Mucosa of rectum (tissue), 2 donors: ENCODE results near the gene ZNF512.
A peak's percentile ranks its signal among the peaks of the same experiment; 100 is the strongest.
"Not testable (repeated sequence)": the region's sequence is repeated elsewhere in the genome, so short reads cannot be mapped to it uniquely, and the experiment has no call there.

Source experiments
- H3K27ac ChIP-seq, 2 donors: one replicate each; pipeline ENCODE4 v1.7.0; 2013; ENCODE audit warnings: inconsistent platforms in 2 of 2, low read depth in 2 of 2, low read length in 2 of 2
- H3K27me3 ChIP-seq, 2 donors: one replicate each; pipeline ENCODE4 v1.7.0; 2013; ENCODE audit warnings: low read length in 2 of 2; ENCODE audit not compliant: control insufficient read depth in 2 of 2, insufficient read depth in 2 of 2
- H3K36me3 ChIP-seq, 2 donors: one replicate each; pipeline ENCODE4 v1.7.0; 2013; ENCODE audit warnings: low read length in 2 of 2; ENCODE audit not compliant: control insufficient read depth in 2 of 2, insufficient read depth in 2 of 2
- H3K4me1 ChIP-seq, 2 donors: one replicate each; pipeline ENCODE4 v1.7.0; 2013; ENCODE audit warnings: low read length in 2 of 2, mild to moderate bottlenecking in 1 of 2; ENCODE audit not compliant: control insufficient read depth in 2 of 2, insufficient read depth in 2 of 2
- H3K4me3 ChIP-seq, 2 donors: one replicate each; pipeline ENCODE4 v1.7.0; 2013; ENCODE audit warnings: low read length in 2 of 2
- H3K9ac ChIP-seq, 2 donors: one replicate each; pipeline ENCODE4 v1.7.0; 2013; ENCODE audit warnings: low read length in 2 of 2, low read depth in 1 of 2, mild to moderate bottlenecking in 1 of 2
- H3K9me3 ChIP-seq, 2 donors: one replicate each; pipeline ENCODE4 v1.7.0; 2013; ENCODE audit warnings: low read length in 2 of 2; ENCODE audit not compliant: control insufficient read depth in 2 of 2
- donor health status: healthy.
- donor health status: Normal muscosa, but diverticular disease.

The ZNF512 gene

GRCh38 chr2:27628767-27629709 is 46.2 kb downstream of the ZNF512 start, which contains the start of the genes CCDC121 and GPN1:
Gene CCDC121, minus strand, starts transcription at chr2:27629012. Its CDS starts 1,213 bp downstream, at chr2:27627799.
Gene GPN1, plus strand, starts transcription at chr2:27629050. Its CDS starts 9 bp downstream, at chr2:27629059.
- peak within 1 kb of the TSS; percentile 93 to 95 for H3K4me3 ChIP-seq
- H3K9me3 ChIP-seq: no peaks in the 10 kb centered on the region
- peak within 1 kb of the TSS; percentile 80 to 85 for H3K9ac ChIP-seq
- no peaks in the 10 kb centered on the region for H3K27me3 ChIP-seq
- peak within 1 kb of the TSS; percentile 51 to 70 for H3K27ac ChIP-seq
- H3K36me3 ChIP-seq: peaks cover 15 to 24% of the 10 kb centered on the region in 2 donors
- peaks cover 9 to 12% of the 10 kb centered on the region in 2 donors for H3K4me1 ChIP-seq

DNA sequence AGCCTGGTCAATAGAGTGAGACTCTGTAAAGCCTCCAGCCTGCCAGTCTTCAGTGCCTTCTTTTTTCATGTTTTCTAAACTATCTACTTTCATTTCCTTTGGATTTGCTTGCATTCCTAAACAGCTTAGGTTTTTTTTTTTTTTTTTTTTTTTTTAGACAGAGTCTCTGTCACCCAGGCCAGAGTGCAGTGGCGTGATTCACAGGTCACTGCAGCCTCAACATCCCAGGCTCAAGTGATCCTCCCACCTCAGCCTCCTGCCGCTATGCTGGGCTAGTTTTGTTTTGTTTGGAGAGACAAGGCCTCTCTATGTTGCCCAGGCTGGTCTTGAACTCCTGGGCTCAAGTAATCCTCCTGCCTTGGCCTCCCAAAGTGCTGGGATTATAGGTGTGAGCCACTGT is 47.4 kb downstream of the ZNF512 start:
- H3K4me1 ChIP-seq: peaks cover 9 to 12% of the 10 kb centered on the region in 2 donors
- H3K9me3 ChIP-seq, H3K9ac ChIP-seq, H3K27ac ChIP-seq, H3K4me3 ChIP-seq, H3K27me3 ChIP-seq: not testable (repeated sequence)
- H3K36me3 ChIP-seq: peaks cover 26 to 36% of the 10 kb centered on the region in 2 donors

GRCh38 chr2:27634291-27634690 is 51.4 kb downstream of the ZNF512 start:
- peaks cover 47 to 58% of the 10 kb centered on the region in 2 donors for H3K36me3 ChIP-seq
- H3K9ac ChIP-seq: no peak overlapping the region
- H3K27ac ChIP-seq: no peak overlapping the region

GRCh38 chr2:27636766-27637165 is 53.9 kb downstream of the ZNF512 start:
- H3K36me3 ChIP-seq: peaks cover 61 to 62% of the 10 kb centered on the region in 2 donors
- H3K27me3 ChIP-seq: no peaks in the 10 kb centered on the region
- no peak overlapping the region for H3K4me3 ChIP-seq
- no peak overlapping the region for H3K9ac ChIP-seq
- H3K27ac ChIP-seq: no peak overlapping the region
- no peaks in the 10 kb centered on the region for H3K4me1 ChIP-seq
- H3K9me3 ChIP-seq: no peaks in the 10 kb centered on the region

More at GRCh38 chr2:27634291-27634690, 51.4 kb downstream of the ZNF512 start:
- Histone ChIP-seq H3K9me3 (no peaks in the 10 kb centered on the region), H3K27me3 (no peaks in the 10 kb centered on the region), H3K4me3 (no peak overlapping the region), H3K4me1 (peaks cover 3 to 4% of the 10 kb centered on the region in 2 donors)

DNA sequence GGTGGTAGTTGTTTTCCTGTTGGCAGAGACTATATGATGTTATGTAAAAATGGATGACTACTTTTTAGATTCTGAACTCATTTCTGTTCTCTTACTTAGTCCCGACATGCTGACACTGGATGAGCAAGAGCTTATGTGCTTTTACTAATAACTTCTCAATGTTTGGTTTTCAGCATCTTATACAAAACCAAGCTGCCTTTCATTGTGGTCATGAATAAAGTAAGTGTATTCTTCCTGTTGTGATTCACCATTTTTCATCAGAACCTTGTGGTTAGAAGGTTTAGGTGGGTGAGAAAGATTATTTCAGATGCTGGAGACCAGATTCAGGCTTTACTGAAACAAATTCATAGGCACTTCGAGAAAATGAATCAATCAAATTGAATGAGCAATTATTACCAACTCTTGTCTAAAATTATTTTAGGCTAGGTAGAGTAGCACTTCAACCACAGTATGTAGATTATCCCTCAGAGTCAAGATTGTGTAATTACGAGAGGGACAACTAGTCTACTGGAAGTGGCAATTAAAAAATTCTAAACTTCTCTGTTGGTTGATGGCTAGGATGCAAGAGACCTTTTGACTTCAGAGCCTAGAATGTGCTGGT is 55.3 kb downstream of the ZNF512 start:
- H3K9me3 ChIP-seq: no peaks in the 10 kb centered on the region
- H3K4me1 ChIP-seq: no peaks in the 10 kb centered on the region
- peaks cover 55 to 61% of the 10 kb centered on the region in 2 donors for H3K36me3 ChIP-seq
- no peak overlapping the region for H3K9ac ChIP-seq
- H3K27ac ChIP-seq: no peak overlapping the region
- H3K4me3 ChIP-seq: no peak overlapping the region
- H3K27me3 ChIP-seq: no peaks in the 10 kb centered on the region

DNA sequence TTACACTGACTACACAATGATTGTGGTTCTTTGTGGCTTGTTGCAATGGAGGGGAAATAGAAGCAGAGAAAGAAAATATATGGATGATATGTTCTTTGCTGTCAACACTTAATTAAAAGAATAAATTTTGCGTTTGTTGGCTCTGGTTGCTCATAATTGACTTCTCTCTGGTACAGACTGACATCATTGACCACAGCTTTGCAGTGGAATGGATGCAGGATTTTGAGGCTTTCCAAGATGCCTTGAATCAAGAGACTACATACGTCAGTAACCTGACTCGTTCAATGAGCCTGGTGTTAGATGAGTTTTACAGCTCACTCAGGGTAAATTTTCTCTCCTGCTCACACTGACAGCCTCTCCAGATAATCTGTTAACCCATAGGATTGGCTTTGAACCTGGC is 55.9 kb downstream of the ZNF512 start:
- Histone ChIP-seq H3K27ac (no peak overlapping the region), H3K27me3 (no peaks in the 10 kb centered on the region), H3K36me3 (peaks cover 52 to 65% of the 10 kb centered on the region in 2 donors), H3K4me3 (no peak overlapping the region), H3K9me3 (no peaks in the 10 kb centered on the region), H3K4me1 (no peaks in the 10 kb centered on the region), H3K9ac (no peak overlapping the region)

DNA sequence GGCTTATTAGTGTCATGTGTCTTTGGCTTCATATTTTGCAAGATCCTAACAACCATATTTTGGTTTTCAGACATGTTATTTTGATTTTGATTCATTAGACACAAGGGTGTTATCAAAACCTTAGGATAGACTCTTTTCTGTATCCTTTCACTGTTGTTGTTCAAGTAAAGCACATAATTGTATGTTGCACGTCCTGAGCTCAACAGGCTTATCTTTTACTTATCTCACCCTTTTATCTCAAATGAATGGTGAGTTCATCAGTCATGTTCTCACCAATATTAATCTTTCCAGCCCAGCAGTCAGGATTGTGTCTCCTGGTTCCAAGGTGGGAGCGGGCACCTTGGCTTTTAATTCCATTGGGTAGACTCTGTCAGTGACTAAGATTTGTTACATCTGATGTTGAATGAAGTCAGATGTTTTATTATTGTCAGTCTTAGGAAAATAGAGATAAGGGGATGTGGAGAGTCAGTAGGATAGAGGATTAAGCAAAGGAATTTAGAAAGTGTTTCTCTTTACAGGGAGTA is 57.9 kb downstream of the ZNF512 start:
- Histone ChIP-seq H3K9me3 (no peaks in the 10 kb centered on the region), H3K36me3 (peaks cover 37 to 57% of the 10 kb centered on the region in 2 donors), H3K9ac (no peak overlapping the region)

DNA sequence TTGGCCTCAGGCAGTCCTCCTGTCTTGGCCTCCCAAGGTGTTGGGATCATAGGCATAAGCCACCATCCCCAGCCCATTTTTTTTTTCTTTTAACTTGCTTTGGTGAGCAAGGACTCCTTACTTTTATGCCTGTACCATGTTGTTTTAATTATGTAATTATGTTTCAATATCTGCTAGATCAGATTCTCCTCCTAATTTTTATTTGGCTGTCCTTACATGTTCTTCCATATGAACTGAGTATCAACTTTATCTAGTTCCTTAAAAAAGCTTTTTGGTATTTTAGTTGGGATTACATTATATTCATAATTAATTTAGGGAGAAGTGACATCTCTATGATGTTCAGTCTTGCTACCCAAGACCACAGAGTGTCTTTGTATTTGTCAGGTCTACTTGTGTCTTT is 62.4 kb downstream of the ZNF512 start:
- H3K27me3 ChIP-seq: no peaks in the 10 kb centered on the region
- no peak overlapping the region for H3K9ac ChIP-seq
- H3K27ac ChIP-seq: no peak overlapping the region
- H3K36me3 ChIP-seq: peaks cover 32 to 62% of the 10 kb centered on the region in 2 donors
- no peaks in the 10 kb centered on the region for H3K9me3 ChIP-seq
- no peaks in the 10 kb centered on the region for H3K4me1 ChIP-seq
- no peak overlapping the region for H3K4me3 ChIP-seq

More for the DNA sequence above, 57.9 kb downstream of the ZNF512 start:
- no peaks in the 10 kb centered on the region for H3K4me1 ChIP-seq
- no peak overlapping the region for H3K4me3 ChIP-seq
- H3K27ac ChIP-seq: no peak overlapping the region
- H3K27me3 ChIP-seq: no peaks in the 10 kb centered on the region

DNA sequence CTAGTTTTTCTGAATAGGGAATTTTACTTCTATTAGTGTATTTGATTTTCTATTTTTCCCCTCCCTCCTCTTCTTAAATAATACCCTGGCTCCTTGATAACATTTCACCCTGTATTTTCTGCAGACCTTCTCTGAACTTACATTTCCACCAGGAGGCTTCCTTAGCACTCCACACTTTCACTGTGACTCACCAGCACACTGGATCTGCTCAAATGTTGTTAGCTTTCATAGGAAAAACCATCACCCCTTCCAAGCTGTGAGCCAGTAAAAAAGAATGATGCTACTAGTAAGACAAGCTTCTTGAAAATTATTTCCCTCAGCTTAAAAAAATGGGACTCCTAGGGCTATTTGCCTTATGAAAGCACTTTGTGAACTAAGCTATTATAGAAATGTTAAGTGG is 64.4 kb downstream of the ZNF512 start:
- Histone ChIP-seq H3K9ac (no peak overlapping the region), H3K27ac (no peak overlapping the region), H3K9me3 (no peaks in the 10 kb centered on the region), H3K4me1 (no peaks in the 10 kb centered on the region), H3K27me3 (no peaks in the 10 kb centered on the region), H3K4me3 (no peak overlapping the region), H3K36me3 (peaks cover 42 to 59% of the 10 kb centered on the region in 2 donors)

GRCh38 chr2:27647737-27648136 is 64.9 kb downstream of the ZNF512 start:
- peaks cover 47 to 63% of the 10 kb centered on the region in 2 donors for H3K36me3 ChIP-seq

More at GRCh38 chr2:27647737-27648136, 64.9 kb downstream of the ZNF512 start:
- Histone ChIP-seq H3K4me3 (no peak overlapping the region), H3K4me1 (no peaks in the 10 kb centered on the region), H3K9ac (no peak overlapping the region), H3K27ac (no peak overlapping the region), H3K27me3 (no peaks in the 10 kb centered on the region), H3K9me3 (no peaks in the 10 kb centered on the region)
